ENCODE data around the gene SYNPR. TPM values are rescaled to one million over a fixed set of nuclear protein-coding genes. Genes with fewer than 3 reads are reported as not detected.
"Not testable (repeated sequence)": the region's sequence is repeated elsewhere in the genome, so short reads cannot be mapped to it uniquely, and the experiment has no call there.

The SYNPR gene
- total RNA-seq, 4 donors from 2014 or later: not detected

GRCh38 chr3:63240381-63240902 lies 37.7 kb upstream of the SYNPR start:
- TF ChIP-seq POLR2AphosphoS5 (IDR thresholded peaks at IDR 0.05) (no peak), EP300 (IDR thresholded peaks at IDR 0.05) (no peak)

GRCh38 chr3:63242124-63242523 lies 36.0 kb upstream of the SYNPR start:
- no peak for DNase-seq (ENCODE audit: low spot score in 2 of 2)
- no peak overlapping the region for H3K4me3 ChIP-seq
- WGBS: 74% methylated on average over 2 of the region's 2 CpGs
- no peaks in the 10 kb centered on the region for H3K9me3 ChIP-seq
- H3K27ac ChIP-seq: no peak overlapping the region
- H3K36me3 ChIP-seq: no peaks in the 10 kb centered on the region
- no peaks in the 10 kb centered on the region for H3K4me1 ChIP-seq
- no peaks in the 10 kb centered on the region for H3K27me3 ChIP-seq
- TF ChIP-seq EP300 (IDR thresholded peaks at IDR 0.05) (no peak), CTCF (IDR thresholded peaks at IDR 0.05) (no peak), POLR2A (IDR thresholded peaks at IDR 0.05) (no peak)

More at GRCh38 chr3:63240381-63240902, 37.7 kb upstream of the SYNPR start:
- H3K27ac ChIP-seq: no peak overlapping the region
- H3K4me3 ChIP-seq: no peak overlapping the region
- H3K36me3 ChIP-seq: no peaks in the 10 kb centered on the region
- no peaks in the 10 kb centered on the region for H3K4me1 ChIP-seq
- no peaks in the 10 kb centered on the region for H3K9me3 ChIP-seq
- 63% methylated on average over 5 of the region's 5 CpGs for WGBS
- H3K27me3 ChIP-seq: no peaks in the 10 kb centered on the region
- DNase-seq (ENCODE audit: low spot score in 2 of 2): no peak

GRCh38 chr3:63244486-63244885 lies 33.6 kb upstream of the SYNPR start:
- DNase-seq (ENCODE audit: low spot score in 2 of 2): no peak
- Histone ChIP-seq H3K27ac (no peak overlapping the region), H3K4me3 (no peak overlapping the region), H3K36me3 (no peaks in the 10 kb centered on the region), H3K9me3 (no peaks in the 10 kb centered on the region), H3K27me3 (peaks cover 7% of the 10 kb centered on the region), H3K4me1 (no peaks in the 10 kb centered on the region)
- TF ChIP-seq EP300 (IDR thresholded peaks at IDR 0.05) (no peak), POLR2A (IDR thresholded peaks at IDR 0.05) (no peak), POLR2AphosphoS5 (IDR thresholded peaks at IDR 0.05) (no peak), CTCF (IDR thresholded peaks at IDR 0.05) (no peak)
- 90% methylated on average over 3 of the region's 3 CpGs for WGBS

GRCh38 chr3:63245726-63246241 lies 32.3 kb upstream of the SYNPR start:
- Histone ChIP-seq H3K9me3 (no peaks in the 10 kb centered on the region), H3K4me3 (no peak overlapping the region), H3K27me3 (peaks cover 7% of the 10 kb centered on the region), H3K27ac (no peak overlapping the region), H3K4me1 (no peaks in the 10 kb centered on the region), H3K36me3 (no peaks in the 10 kb centered on the region)
- TF ChIP-seq POLR2AphosphoS5 (IDR thresholded peaks at IDR 0.05): no peak
- no peak for TF ChIP-seq POLR2A (IDR thresholded peaks at IDR 0.05)
- TF ChIP-seq CTCF (IDR thresholded peaks at IDR 0.05): no peak
- 46% methylated on average over 1 of the region's 1 CpG for WGBS
- no peak for DNase-seq (ENCODE audit: low spot score in 2 of 2)

- H3K4me3 ChIP-seq: no peak overlapping the region
- no peak overlapping the region for H3K27ac ChIP-seq
- peaks cover 13% of the 10 kb centered on the region for H3K27me3 ChIP-seq
- TF ChIP-seq POLR2A (IDR thresholded peaks at IDR 0.05): no peak
- TF ChIP-seq POLR2AphosphoS5 (IDR thresholded peaks at IDR 0.05): no peak
- TF ChIP-seq EP300 (IDR thresholded peaks at IDR 0.05): no peak
- no peak for TF ChIP-seq CTCF (IDR thresholded peaks at IDR 0.05)
- no peaks in the 10 kb centered on the region for H3K36me3 ChIP-seq
- 81% methylated on average over 2 of the region's 2 CpGs for WGBS
- no peak for DNase-seq (ENCODE audit: low spot score in 2 of 2)
- H3K4me1 ChIP-seq: no peaks in the 10 kb centered on the region
- H3K9me3 ChIP-seq: no peaks in the 10 kb centered on the region
These were observed 30.1 kb upstream of the SYNPR start for GRCh38 chr3:63248015-63248414.

- no peak for DNase-seq (ENCODE audit: low spot score in 2 of 2)
- TF ChIP-seq POLR2A (IDR thresholded peaks at IDR 0.05) (no peak), POLR2AphosphoS5 (IDR thresholded peaks at IDR 0.05) (no peak)
- no peaks in the 10 kb centered on the region for H3K4me1 ChIP-seq
- no peak overlapping the region for H3K4me3 ChIP-seq
- H3K27ac ChIP-seq: no peak overlapping the region
- H3K9me3 ChIP-seq: no peaks in the 10 kb centered on the region
- 29% methylated on average over 7 of the region's 7 CpGs for WGBS
- peaks cover 13% of the 10 kb centered on the region for H3K27me3 ChIP-seq
- no peaks in the 10 kb centered on the region for H3K36me3 ChIP-seq
These were observed 26.6 kb upstream of the SYNPR start for GRCh38 chr3:63251499-63251898.

- H3K27ac ChIP-seq; H3K27me3 ChIP-seq; H3K4me3 ChIP-seq; H3K36me3 ChIP-seq; H3K4me1 ChIP-seq; DNase-seq (ENCODE audit: low spot score in 2 of 2); H3K9me3 ChIP-seq: not testable (repeated sequence)
- 96% methylated on average over 7 of the region's 9 CpGs for WGBS
These were observed 22.3 kb upstream of the SYNPR start for GRCh38 chr3:63255819-63256218.

Data from suprapubic skin (tissue), 4 donors.